CD8-positive, alpha-beta memory T cell (primary cell): ENCODE results near the gene RASGRP1. TPM values are rescaled to one million over a fixed set of nuclear protein-coding genes. Genes with fewer than 3 reads are reported as not detected.

ENCODE experiments used
- CTCF ChIA-PET: fragments of 350-600 bp; sonication (Branson Sonifier 250); formaldehyde crosslinking; loops from one replicate; lab custom pipeline; 2021; ENCODE audit warnings: antibody characterized with exemption; lab: Charles Lee
- POLR2A ChIA-PET: fragments of 350-600 bp; sonication (Branson Sonifier 250); formaldehyde crosslinking; loops from one replicate; lab custom pipeline; 2021; ENCODE audit warnings: antibody characterized with exemption; lab: Charles Lee
- DNase-seq, 5 donors: peaks; one replicate each; pipeline versions ENCODE4 v3.0.0 to v3.0.0-alpha.2; 2020 to 2022; ENCODE audit warnings: mixed read lengths in 1 of 5
- H3K27ac ChIP-seq: one replicate; pipeline ENCODE4 v1.7.0; 2013; ENCODE audit warnings: low read depth, mild to moderate bottlenecking, low read length, moderate library complexity
- H3K27me3 ChIP-seq: 2 replicates; pipeline ENCODE4 v1.7.0; 2013; ENCODE audit warnings: low read length, mild to moderate bottlenecking; ENCODE audit not compliant: insufficient read depth, poor library complexity, severe bottlenecking
- H3K36me3 ChIP-seq: 2 replicates; pipeline ENCODE4 v1.7.0; 2013; ENCODE audit warnings: mild to moderate bottlenecking, low read length, moderate library complexity; ENCODE audit not compliant: insufficient read depth
- H3K4me1 ChIP-seq: 2 replicates; pipeline ENCODE4 v1.7.0; 2013; ENCODE audit warnings: mild to moderate bottlenecking, low read length, moderate library complexity; ENCODE audit not compliant: insufficient read depth
- H3K4me3 ChIP-seq: 2 replicates; pipeline ENCODE4 v1.7.0; 2013; ENCODE audit warnings: mild to moderate bottlenecking, low read length
- H3K9me3 ChIP-seq: 2 replicates; pipeline ENCODE4 v1.7.0; 2013; ENCODE audit warnings: mild to moderate bottlenecking, low read length
- H3K27ac Mint-ChIP-seq, 8 donors: one replicate each; pipeline ENCODE4 v1.8.0; 2020 to 2021; ENCODE audit warnings: mixed read lengths in 8 of 8, mild to moderate bottlenecking in 6 of 8, inconsistent platforms in 3 of 8, moderate library complexity in 3 of 8
- H3K27me3 Mint-ChIP-seq, 2 donors: one replicate each; pipeline ENCODE4 v1.8.0; 2020 to 2021; ENCODE audit warnings: mixed read lengths in 2 of 2, mild to moderate bottlenecking in 1 of 2, moderate library complexity in 1 of 2
- H3K36me3 Mint-ChIP-seq, 3 donors: one replicate each; pipeline ENCODE4 v1.8.0; 2020 to 2021; ENCODE audit warnings: mixed read lengths in 3 of 3, inconsistent platforms in 1 of 3, mild to moderate bottlenecking in 1 of 3
- H3K4me1 Mint-ChIP-seq, 3 donors: one replicate each; pipeline ENCODE4 v1.8.0; 2020 to 2021; ENCODE audit warnings: mixed read lengths in 3 of 3, inconsistent platforms in 1 of 3, mild to moderate bottlenecking in 1 of 3
- H3K4me3 Mint-ChIP-seq, 7 donors: one replicate each; pipeline ENCODE4 v1.8.0; 2020 to 2021; ENCODE audit warnings: mixed read lengths in 7 of 7, mild to moderate bottlenecking in 6 of 7, moderate library complexity in 4 of 7, inconsistent platforms in 2 of 7
- H3K9me3 Mint-ChIP-seq, 5 donors: one replicate each; pipeline ENCODE4 v1.8.0; 2020 to 2022; ENCODE audit warnings: mixed read lengths in 5 of 5, mild to moderate bottlenecking in 3 of 5, moderate library complexity in 2 of 5, inconsistent platforms in 1 of 5
- polyA plus RNA-seq: library from polyadenylated mRNA; unstranded; fragments of 300-500 nt; fragmentation: Illumina TruSeq; gene quantifications from one replicate; pipeline ENCODE4 v1.2.3, GENCODE V29; 2021
- total RNA-seq, 2 experiments: library from RNA; stranded (reverse); gene quantifications; one replicate each; pipeline ENCODE4 v1.2.3, GENCODE V29; 2021

The RASGRP1 gene
- total and polyA plus RNA-seq, 3 experiments from 2014 or later, result 64.7 to 90.9 (median 67.9) TPM

DNA sequence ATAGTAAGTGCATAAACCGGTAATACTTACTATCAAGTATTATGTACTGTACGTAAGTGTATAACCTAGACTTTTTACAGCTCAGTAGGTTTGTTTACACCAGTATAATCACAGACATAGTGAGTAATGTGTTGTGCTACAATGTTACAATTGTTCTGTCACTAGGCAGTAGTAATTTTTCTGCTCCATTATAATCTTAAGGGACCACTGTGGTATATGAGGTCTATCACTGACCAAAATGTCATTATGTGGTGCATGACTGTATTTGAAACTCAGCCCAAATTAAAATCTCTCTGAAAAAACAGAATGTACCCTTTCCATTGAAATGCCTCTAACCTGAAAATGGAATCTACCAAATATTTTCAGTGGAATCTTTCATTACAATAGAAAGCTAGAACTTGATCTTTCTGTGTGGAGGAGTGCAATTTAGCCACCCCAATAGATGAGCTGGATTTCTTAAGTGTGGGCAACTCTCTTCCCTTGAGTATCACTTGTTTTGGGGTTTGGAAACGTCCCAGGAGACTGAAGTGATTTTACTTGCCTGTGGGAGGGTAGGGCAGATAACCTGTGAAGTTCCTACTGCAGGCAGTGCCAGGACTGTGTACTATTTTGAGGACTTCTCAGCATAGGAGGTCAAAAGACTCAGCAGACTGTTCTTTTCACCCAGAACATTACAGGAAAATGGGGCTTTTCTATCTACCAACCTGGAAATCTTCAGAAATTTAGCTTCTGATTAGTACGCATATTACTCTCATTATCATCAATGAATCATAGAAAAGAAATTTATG is 59.7 kb downstream of the RASGRP1 start:
- DNase-seq, result no peak
- Mint-ChIP-seq H3K4me1 (peaks cover 6 to 9% (median 9%) of the 10 kb centered on the region in 3 donors), H3K27ac (peak overlapping the region; percentile 26 to 85 (median 70)), H3K4me3 (no peak overlapping the region), H3K9me3 (no peaks in the 10 kb centered on the region), H3K36me3 (peaks cover 10 to 96% (median 42%) of the 10 kb centered on the region in 3 donors), H3K27me3 (no peaks in the 10 kb centered on the region)
- Histone ChIP-seq H3K27me3 (no peaks in the 10 kb centered on the region), H3K4me3 (no peak overlapping the region), H3K9me3 (no peaks in the 10 kb centered on the region), H3K27ac (no peak overlapping the region), H3K36me3 (peaks cover 88% of the 10 kb centered on the region), H3K4me1 (no peaks in the 10 kb centered on the region)
- ChIA-PET CTCF (interaction anchor here (0.6 to 3.0 kb wide), 8 partner anchors 8 to 195 kb away, joined by 3 to 12 read pairs (median 4); no protein-coding TSS in a partner anchor), POLR2A (no interaction called here)

GRCh38 chr15:38503496-38503895 is 61.1 kb downstream of the RASGRP1 start:
- Mint-ChIP-seq H3K9me3 (no peaks in the 10 kb centered on the region), H3K4me1 (peaks cover 2 to 4% (median 3%) of the 10 kb centered on the region in 3 donors), H3K27me3 (no peaks in the 10 kb centered on the region), H3K27ac (peak overlapping the region in 2 of 8 donors; percentile 19 to 35), H3K4me3 (no peak overlapping the region), H3K36me3 (peaks cover 10 to 96% (median 44%) of the 10 kb centered on the region in 3 donors)
- Histone ChIP-seq H3K36me3 (peaks cover 90% of the 10 kb centered on the region), H3K4me3 (no peak overlapping the region), H3K9me3 (no peaks in the 10 kb centered on the region), H3K27me3 (no peaks in the 10 kb centered on the region), H3K27ac (no peak overlapping the region), H3K4me1 (no peaks in the 10 kb centered on the region)
- POLR2A ChIA-PET, result no interaction called here
- CTCF ChIA-PET, result interaction anchor here (0.9 to 3.0 kb wide), 6 partner anchors 9 to 196 kb away, joined by 3 to 12 read pairs (median 4); partner anchors contain the start of gene RASGRP1
- no peak for DNase-seq

- Histone ChIP-seq H3K27me3 (no peaks in the 10 kb centered on the region), H3K36me3 (peaks cover 72% of the 10 kb centered on the region), H3K4me3 (no peak overlapping the region), H3K27ac (no peak overlapping the region), H3K9me3 (no peaks in the 10 kb centered on the region), H3K4me1 (no peaks in the 10 kb centered on the region)
- CTCF ChIA-PET, result interaction anchor here (1.4 to 1.8 kb wide), 3 partner anchors 64 to 200 kb away, joined by 4 to 7 read pairs (median 4); no protein-coding TSS in a partner anchor
- H3K9me3 Mint-ChIP-seq, result no peaks in the 10 kb centered on the region
- peak overlapping the region; percentile 47 to 84 (median 60) for H3K27ac Mint-ChIP-seq
- H3K4me1 Mint-ChIP-seq, result peaks cover 8 to 14% (median 10%) of the 10 kb centered on the region in 3 donors
- H3K4me3 Mint-ChIP-seq, result no peak overlapping the region
- DNase-seq, result no peak
- H3K36me3 Mint-ChIP-seq, result peaks cover 3 to 94% (median 38%) of the 10 kb centered on the region in 3 donors
- H3K27me3 Mint-ChIP-seq, result no peaks in the 10 kb centered on the region
- POLR2A ChIA-PET, result interaction anchor here (1.0 kb wide), 1 partner anchor 8 kb away, joined by 4 read pairs; no protein-coding TSS in a partner anchor
Observed at GRCh38 chr15:38499651-38500050, 65.0 kb downstream of the RASGRP1 start.

DNA sequence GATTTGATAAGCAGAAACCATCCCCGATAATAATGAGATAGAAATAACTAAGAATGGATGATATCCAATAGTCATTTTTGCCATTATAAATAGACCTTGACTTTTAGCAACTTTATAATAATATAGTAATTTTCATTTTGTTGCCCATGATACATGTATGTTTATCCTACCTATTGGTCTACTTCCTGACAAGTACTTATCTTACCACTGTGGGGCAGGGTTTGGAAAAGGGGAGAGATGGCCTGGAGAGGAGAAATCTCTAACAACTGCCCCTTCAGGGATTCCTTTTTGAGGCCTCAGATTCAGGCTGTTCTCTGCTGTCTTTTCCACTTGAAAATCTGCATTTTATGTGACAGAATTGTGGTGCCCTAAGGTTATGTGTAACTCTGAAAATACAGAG is 68.5 kb downstream of the RASGRP1 start:
- H3K36me3 Mint-ChIP-seq, result peaks cover 0 to 92% (median 31%) of the 10 kb centered on the region in 3 donors
- Histone ChIP-seq H3K36me3 (peaks cover 65% of the 10 kb centered on the region), H3K4me3 (no peak overlapping the region), H3K9me3 (no peaks in the 10 kb centered on the region), H3K27ac (no peak overlapping the region), H3K4me1 (no peaks in the 10 kb centered on the region), H3K27me3 (no peaks in the 10 kb centered on the region)
- no peak overlapping the region for H3K4me3 Mint-ChIP-seq
- peak overlapping the region; percentile 61 to 86 (median 68) for H3K27ac Mint-ChIP-seq
- no peaks in the 10 kb centered on the region for H3K27me3 Mint-ChIP-seq
- peaks cover 11 to 35% (median 27%) of the 10 kb centered on the region in 3 donors for H3K4me1 Mint-ChIP-seq
- DNase-seq, result no peak
- ChIA-PET CTCF (interaction anchor here (0.8 to 1.5 kb wide), 3 partner anchors 11 to 204 kb away, joined by 3 read pairs; no protein-coding TSS in a partner anchor), POLR2A (no interaction called here)
- no peaks in the 10 kb centered on the region for H3K9me3 Mint-ChIP-seq

GRCh38 chr15:38490242-38490922 is 74.2 kb downstream of the RASGRP1 start:
- POLR2A ChIA-PET, result interaction anchor here (0.8 kb wide), 1 partner anchor 197 kb away, joined by 3 read pairs; no protein-coding TSS in a partner anchor
- H3K4me3 Mint-ChIP-seq, result no peak overlapping the region

DNA sequence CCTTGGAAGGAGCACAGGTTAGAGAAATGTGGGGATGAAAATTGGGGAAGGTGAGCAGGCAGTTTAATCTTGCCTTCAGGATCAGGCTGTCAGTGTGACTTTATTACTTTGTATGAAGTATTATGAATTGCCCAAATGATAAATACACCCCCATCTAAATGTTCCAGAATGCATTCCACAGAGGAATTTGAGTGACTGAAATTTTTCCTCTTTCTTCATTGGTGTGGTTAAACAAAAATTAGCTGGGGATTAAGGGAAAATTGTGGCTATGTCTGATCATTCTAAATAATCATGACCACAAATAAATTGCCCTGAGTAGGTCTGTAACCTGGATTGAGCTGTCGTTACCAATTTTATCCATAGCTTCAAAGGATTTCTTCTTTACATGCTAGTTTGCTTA is 77.2 kb downstream of the RASGRP1 start:
- Histone ChIP-seq H3K4me3 (no peak overlapping the region), H3K36me3 (peaks cover 19% of the 10 kb centered on the region), H3K27ac (no peak overlapping the region), H3K4me1 (peaks cover 25% of the 10 kb centered on the region), H3K9me3 (no peaks in the 10 kb centered on the region), H3K27me3 (no peaks in the 10 kb centered on the region)
- Mint-ChIP-seq H3K4me3 (peak overlapping the region in 1 of 7 donors; percentile 28), H3K9me3 (no peaks in the 10 kb centered on the region), H3K27ac (peak overlapping the region; percentile 73 to 98 (median 90)), H3K27me3 (no peaks in the 10 kb centered on the region), H3K4me1 (peaks cover 31 to 72% (median 58%) of the 10 kb centered on the region in 3 donors), H3K36me3 (peaks cover 0 to 65% (median 10%) of the 10 kb centered on the region in 3 donors)
- POLR2A ChIA-PET, result no interaction called here
- DNase-seq, result no peak
- CTCF ChIA-PET, result interaction anchor here (2.7 kb wide), 1 partner anchor 203 kb away, joined by 14 read pairs; no protein-coding TSS in a partner anchor

More at GRCh38 chr15:38490242-38490922, 74.2 kb downstream of the RASGRP1 start:
- CTCF ChIA-PET, result interaction anchor here (1.0 to 2.7 kb wide), 2 partner anchors 14 to 200 kb away, joined by 5 to 7 read pairs; no protein-coding TSS in a partner anchor
- Histone ChIP-seq H3K4me1 (peaks cover 17% of the 10 kb centered on the region), H3K4me3 (no peak overlapping the region), H3K9me3 (no peaks in the 10 kb centered on the region), H3K27ac (no peak overlapping the region), H3K27me3 (no peaks in the 10 kb centered on the region), H3K36me3 (peaks cover 42% of the 10 kb centered on the region)
- Mint-ChIP-seq H3K9me3 (no peaks in the 10 kb centered on the region), H3K4me1 (peaks cover 27 to 62% (median 57%) of the 10 kb centered on the region in 3 donors), H3K27me3 (no peaks in the 10 kb centered on the region), H3K36me3 (peaks cover 0 to 87% (median 19%) of the 10 kb centered on the region in 3 donors), H3K27ac (peak overlapping the region in 7 of 8 donors; percentile 13 to 81 (median 43))
- DNase-seq, result no peak

DNA sequence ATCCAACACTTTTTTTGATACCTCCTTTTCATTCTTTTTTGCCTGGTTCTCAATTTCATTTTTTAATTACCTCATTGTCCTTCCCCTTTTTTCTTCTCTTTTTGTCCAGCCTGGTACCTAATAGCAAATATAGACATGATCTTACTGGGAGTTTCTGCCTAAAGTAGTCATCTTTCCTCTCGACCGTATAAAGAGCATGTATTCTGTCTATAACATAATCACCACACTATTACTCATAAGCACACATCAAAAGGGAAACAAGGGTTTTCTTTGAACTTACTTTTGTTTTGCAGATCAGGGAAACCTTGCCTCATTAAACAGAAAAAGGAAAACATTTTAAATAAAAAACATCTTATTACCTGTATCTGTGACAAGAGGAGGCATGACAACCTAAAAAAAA is 77.7 kb downstream of the RASGRP1 start:
- Histone ChIP-seq H3K36me3 (peaks cover 14% of the 10 kb centered on the region), H3K27ac (no peak overlapping the region), H3K27me3 (no peaks in the 10 kb centered on the region), H3K9me3 (no peaks in the 10 kb centered on the region), H3K4me3 (no peak overlapping the region), H3K4me1 (peaks cover 29% of the 10 kb centered on the region)
- ChIA-PET POLR2A (no interaction called here), CTCF (interaction anchor here (2.7 kb wide), 1 partner anchor 203 kb away, joined by 14 read pairs; no protein-coding TSS in a partner anchor)
- H3K4me3 Mint-ChIP-seq, result peak overlapping the region in 2 of 7 donors; percentile 9 to 28
- peaks cover 34 to 72% (median 58%) of the 10 kb centered on the region in 3 donors for H3K4me1 Mint-ChIP-seq
- DNase-seq, result peak in 2 of 5 donors; percentile 5 to 11
- peaks cover 0 to 63% (median 7%) of the 10 kb centered on the region in 3 donors for H3K36me3 Mint-ChIP-seq
- H3K27ac Mint-ChIP-seq, result peak overlapping the region; percentile 72 to 98 (median 90)
- H3K27me3 Mint-ChIP-seq, result no peaks in the 10 kb centered on the region
- no peaks in the 10 kb centered on the region for H3K9me3 Mint-ChIP-seq
